GM18519 (cell line): ENCODE data around the gene MAN2B1.
"Not testable (repeated sequence)": the region's sequence is repeated elsewhere in the genome, so short reads cannot be mapped to it uniquely, and the experiment has no call there.

Experiments
- ATAC-seq: cut with Tn5 transposase; IDR thresholded peaks from one replicate; pipeline ENCODE4 v1.9.1; 2021; ENCODE audit warnings: mild to moderate bottlenecking, moderate library complexity; ENCODE audit not compliant: unreplicated experiment, low FRiP score

MAN2B1 gene

DNA sequence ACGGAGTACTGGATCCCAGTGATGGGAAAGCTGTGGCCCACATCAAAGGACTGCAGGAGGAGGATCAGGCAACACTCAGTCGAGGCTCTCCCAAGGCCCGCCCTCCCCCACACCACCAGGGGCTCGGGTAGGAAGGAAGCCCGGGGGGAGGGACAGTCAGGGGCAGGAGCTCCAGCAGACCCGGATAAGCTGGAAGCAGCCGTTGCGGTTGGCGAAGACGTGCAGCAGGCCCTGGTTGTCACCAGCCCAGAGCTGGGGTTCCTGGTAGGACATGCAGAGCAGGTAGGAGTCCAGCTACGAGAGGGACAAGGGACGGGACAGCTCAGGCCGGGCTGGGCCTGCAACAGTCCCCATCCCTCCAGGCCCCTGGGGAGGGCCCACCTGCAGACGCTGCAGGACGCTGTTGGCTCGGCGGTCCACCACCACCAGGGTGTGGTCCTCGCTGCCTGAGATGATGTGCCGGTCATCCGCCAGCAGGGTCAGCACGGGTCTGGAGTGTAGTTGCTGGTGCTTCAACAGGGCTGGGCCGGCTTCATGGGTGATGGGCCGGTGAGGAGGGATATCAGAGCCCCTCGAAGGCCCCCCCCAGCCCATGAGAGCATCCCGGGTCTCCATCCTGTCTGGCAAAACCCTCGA lies 23.2 kb upstream of the MAN2B1 start:
- ATAC-seq: no peak

DNA sequence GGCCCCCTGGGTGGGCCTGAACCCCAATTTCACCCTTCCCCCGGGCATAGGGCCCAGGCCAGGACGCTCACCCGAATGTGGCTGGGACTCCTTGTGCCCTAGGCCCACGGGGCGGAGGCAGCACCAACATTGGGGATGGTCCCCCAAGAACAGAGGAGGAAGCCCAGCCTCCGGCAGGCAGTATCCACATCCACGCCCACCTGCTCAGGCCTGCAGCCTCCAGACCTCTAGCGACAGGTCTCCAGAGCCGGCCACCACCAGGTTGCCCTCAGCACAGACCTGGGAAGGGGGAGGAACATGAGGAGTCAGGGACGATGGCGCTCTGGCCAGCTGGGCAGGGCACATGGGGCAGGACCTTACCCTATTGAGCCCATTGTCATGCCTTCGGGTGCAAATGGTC lies 22.5 kb upstream of the MAN2B1 start:
- no peak for ATAC-seq

GRCh38 chr19:12687496-12688196 lies 21.1 kb upstream of the MAN2B1 start, which contains the start of gene GNG14:
GNG14 (plus strand) TSS chr19:12687998; CDS start chr19:12688049, 51 bp downstream.
- no peak for ATAC-seq

DNA sequence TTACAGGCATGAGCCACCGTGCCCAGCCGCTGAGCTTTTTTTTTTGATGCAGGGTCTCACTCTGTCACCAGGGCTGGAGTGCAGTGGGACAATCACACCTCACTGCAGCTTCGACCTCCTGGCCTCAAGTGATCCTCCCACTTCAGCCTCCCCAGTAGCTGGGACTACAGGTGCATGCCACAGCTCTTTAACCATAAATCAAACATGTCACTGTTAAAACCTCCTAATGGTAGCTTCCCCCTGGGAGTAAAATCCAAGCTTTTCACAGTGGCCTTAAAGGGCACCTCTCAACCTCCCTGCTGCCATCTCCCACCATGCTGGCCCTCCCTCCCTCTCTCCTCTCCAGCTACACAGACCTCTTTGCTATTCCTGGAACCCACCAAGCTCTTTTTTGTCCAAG lies 19.3 kb upstream of the MAN2B1 start:
- ATAC-seq: no peak

DNA sequence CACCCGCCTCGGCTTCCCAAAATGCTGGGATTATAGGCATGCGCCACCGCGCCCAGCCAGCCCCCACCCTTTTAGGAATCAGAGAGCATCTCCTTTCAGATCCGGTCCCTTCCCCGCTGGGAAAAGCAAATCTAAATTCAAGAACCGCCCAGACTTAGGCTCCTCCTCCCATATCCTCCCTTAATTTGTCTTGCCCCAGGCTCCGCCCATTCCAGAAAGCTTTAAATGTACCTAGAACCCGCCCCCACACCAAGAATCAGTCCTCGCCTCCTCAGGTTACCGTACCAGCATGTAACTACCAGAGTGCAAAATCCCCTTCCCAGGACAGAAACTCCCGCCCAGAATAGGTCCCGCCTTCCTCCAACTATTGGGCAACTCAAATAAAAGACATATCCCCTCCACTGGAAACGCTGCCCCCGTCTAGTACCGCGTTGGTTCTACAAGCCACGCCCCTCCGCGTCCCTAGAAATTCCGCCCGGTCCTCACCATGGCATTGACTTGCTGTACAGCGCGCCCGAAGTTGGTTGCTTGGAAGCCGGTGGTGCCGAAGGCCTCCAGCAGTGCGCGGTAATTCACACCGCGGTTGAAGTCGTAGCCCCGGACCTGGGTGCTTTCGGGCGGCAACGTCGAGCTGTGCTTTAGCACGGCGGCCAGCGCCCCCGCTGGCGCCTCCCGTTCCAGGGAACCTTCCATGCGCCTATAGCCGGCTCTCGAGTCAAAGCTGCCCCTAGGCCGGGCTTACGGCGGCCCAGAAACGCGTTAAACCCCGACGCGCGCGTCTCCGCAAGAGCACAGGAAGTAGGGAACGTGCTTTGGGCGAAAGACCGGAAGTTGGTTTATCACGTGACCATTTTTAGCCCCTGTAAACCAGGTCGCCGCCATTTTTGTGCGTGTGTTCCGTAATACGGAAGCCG lies 14.8 kb upstream of the MAN2B1 start, which contains the start of gene DHPS:
TSS of gene DHPS (minus strand) at position 807 of the 914 bp plus-strand sequence. CDS start at position 693, 114 bp downstream.
- peak; percentile 40 for ATAC-seq

DNA sequence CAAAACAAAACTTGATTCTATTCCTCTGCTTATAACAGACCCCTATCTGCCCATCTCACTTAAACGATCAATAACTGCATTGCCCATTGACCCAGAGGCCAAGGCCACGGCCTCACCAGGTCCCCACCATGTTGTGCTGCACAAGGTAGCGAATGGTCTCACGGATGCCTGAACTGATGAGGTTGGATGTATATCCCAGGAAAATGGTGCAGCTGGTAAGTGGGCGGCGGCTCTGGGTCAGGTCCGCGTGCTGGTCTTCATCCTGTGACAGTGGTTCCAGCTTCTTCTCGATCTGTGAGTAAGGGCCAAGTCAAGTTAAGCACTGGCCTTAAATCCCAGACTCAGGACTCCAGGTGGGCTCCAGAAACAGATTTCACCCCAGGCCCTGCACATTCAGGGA lies 13.5 kb upstream of the MAN2B1 start:
- no peak for ATAC-seq

GRCh38 chr19:12678039-12678438 lies 11.5 kb upstream of the MAN2B1 start:
- ATAC-seq: not testable (repeated sequence)

GRCh38 chr19:12676928-12677327 lies 10.4 kb upstream of the MAN2B1 start:
- ATAC-seq: no peak

DNA sequence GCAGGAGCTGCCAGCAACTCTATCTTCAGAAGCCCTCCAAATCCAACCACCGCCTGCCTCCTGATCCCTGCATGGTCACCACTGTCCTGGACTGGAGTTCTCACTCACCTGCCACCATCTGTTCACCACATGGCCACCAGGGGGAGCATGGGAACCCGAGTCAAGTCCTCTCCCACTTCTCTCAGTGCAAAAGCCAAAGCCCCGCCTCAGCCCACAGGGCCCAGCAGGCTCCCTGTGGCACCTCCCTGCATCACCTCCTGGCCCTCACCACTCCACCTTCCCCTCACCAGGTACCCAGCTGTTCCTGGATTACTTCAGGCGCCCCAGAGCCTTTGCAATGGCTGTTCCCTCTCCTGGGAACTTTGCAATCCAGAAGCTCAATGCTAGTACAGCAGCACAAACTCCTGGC lies 9.8 kb upstream of the MAN2B1 start:
- ATAC-seq: no peak

DNA sequence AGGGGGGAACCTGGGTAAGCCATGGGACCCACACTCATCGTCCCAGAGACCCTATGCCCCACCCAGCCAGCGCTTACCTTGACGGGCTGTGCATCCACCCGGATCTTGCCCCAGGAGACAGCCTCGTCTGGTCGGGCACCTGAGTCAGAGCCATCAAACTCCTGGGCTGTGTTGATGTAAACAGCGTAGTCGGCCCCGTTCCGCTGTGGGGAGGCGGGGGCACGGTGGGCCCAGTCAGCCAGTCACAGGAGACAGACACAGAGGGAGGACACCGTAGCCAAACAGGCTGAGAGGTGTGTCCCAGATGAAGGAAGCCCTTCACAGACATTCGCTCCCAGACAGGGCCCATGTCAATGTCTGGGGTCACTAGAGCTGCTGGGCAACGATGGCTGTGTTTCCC lies 9.4 kb upstream of the MAN2B1 start:
- ATAC-seq: no peak

- no peak for ATAC-seq
Observed at GRCh38 chr19:12675399-12675798, 8.9 kb upstream of the MAN2B1 start.

DNA sequence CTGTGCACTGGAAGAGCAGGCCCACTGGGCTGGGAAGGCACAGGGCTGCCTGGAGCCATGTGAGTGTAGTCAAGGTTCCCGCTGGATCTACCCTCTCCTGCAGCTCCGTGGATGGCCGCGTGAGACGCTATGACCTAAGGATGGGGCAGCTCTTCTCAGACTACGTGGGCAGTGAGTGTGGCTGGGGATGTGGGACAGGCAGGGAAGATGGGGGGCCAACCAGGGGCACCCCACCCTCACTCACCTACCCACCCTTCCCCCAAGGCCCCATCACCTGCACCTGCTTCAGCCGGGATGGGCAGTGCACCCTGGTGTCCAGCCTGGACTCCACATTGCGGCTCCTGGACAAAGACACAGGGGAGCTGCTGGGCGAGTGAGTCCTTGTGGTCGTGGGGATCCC lies 6.2 kb upstream of the MAN2B1 start:
- no peak for ATAC-seq

GRCh38 chr19:12670159-12670928 lies 3.8 kb upstream of the MAN2B1 start:
- ATAC-seq: no peak

DNA sequence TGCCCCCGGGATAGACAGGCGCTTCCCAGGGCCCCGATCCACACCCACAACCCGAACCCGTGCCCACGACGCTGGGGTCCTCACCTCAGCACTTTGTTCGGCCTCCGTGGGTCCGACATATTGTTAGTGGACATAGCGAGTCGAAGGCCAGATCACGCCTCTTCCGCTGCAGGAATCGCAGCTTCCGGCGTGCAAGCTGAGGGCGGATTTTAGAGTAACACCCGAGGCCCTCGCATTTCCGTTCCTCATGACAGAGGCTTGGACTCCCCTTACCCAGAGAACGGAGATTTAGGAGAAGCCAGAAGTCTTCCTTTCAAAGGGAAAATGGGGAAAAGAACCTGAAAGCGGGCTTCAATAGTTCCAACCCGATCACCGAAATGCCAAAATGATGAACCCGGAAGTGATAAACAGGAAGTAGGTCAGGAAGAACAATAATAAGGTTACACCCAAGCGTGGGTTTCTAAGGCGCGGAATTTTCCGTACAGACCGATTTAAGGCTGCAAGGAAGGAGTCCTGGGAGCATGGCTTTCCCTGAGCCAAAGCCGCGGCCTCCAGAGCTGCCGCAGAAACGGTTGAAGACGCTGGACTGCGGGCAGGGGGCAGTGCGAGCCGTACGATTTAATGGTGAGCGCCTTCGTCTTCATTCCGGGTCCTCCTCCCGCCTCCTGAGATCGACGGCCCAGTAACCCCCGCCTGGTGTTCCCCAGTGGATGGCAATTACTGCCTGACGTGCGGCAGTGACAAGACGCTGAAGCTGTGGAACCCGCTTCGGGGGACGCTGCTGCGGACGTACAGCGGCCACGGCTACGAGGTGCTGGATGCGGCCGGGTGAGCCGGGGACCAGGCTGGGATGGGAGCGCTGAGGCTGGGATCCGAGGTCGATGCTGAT lies 3.0 kb upstream of the MAN2B1 start:
- ATAC-seq: no peak

DNA sequence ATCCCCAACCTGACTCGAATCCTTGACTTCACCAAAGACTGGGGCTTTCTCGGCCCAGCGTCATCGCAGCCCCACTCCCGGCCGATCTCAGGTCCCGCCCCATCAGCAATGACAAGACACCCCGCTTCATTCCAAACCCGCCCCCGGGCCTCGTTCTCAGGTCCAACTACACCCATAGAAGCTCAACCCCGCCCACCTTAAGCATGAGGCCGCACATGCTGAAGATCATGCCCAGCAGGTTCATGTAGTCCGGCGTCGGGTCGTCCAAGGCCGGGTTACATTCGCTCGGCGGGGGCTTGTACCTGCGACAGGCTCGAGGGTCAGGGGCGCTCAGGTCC lies 2.4 kb upstream of the MAN2B1 start:
- no peak for ATAC-seq

- ATAC-seq: no peak
Observed at GRCh38 chr19:12668346-12668745, 1.8 kb upstream of the MAN2B1 start.

GRCh38 chr19:12667731-12668302 lies 1.3 kb upstream of the MAN2B1 start:
- no peak for ATAC-seq

GRCh38 chr19:12665671-12666264 lies 774 bp downstream of the MAN2B1 start:
- no peak for ATAC-seq

DNA sequence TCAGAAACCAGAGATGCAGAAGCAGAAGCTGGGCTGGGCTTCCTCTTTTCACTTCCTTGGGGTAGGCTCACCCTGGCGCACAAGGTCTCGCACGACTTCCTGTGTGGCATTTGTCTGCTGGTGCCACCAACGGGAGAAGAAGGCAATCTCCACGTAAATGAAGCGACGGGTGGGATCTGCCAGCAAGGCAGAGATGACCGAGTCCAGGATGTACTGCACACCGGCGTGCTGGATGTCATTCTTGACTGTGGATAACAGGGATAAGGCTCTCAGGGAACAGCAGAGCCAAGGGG lies 1.3 kb downstream of the MAN2B1 start:
- no peak for ATAC-seq
